SK-N-SH (cell line): ENCODE data around the gene PHC3. TPM values are rescaled to one million over a fixed set of nuclear protein-coding genes. Genes with fewer than 3 reads are reported as not detected.

ENCODE experiments used
- CTCF ChIA-PET: fragments of 300-600, 350-600 bp; formaldehyde crosslinking; extraction: SDS; loops from one replicate; lab custom pipeline; 2021; lab: Yijun Ruan, JAX
- POLR2A ChIA-PET: fragments of 350-600 bp; sonication (Branson Sonifier 250); formaldehyde crosslinking; extraction: SDS; loops from one replicate; lab custom pipeline; 2020; ENCODE audit warnings: antibody characterized with exemption, inconsistent platforms; lab: Yijun Ruan, JAX
- DNase-seq: peaks from one replicate; pipeline ENCODE4 v3.0.0; 2012
- H2AFZ ChIP-seq: fragments of 200-600 bp; sonication (generic); 2 replicates; pipeline ENCODE4 v1.8.1; 2016; ENCODE audit warnings: antibody characterized with exemption, mild to moderate bottlenecking, low read depth
- H3F3A ChIP-seq: fragments of 200-600 bp; sonication (generic); replicated peaks from 2 replicates; pipeline ENCODE3; 2016; ENCODE audit warnings: antibody characterized with exemption, mild to moderate bottlenecking; ENCODE audit not compliant: insufficient read depth
- H3K27ac ChIP-seq, 2 experiments: fragments of 200-500 bp in 1 of 2; fragments of 200-600 bp in 1 of 2; sonication (Bioruptor generic) in 1 of 2; sonication (generic), shearing (Covaris generic) in 1 of 2; 2 replicates each; pipeline versions ENCODE4 v1.5.1 to v1.6.1; 2014 to 2016; ENCODE audit warnings: low read depth in 2 of 2, inconsistent platforms in 1 of 2, low read length in 1 of 2, mild to moderate bottlenecking in 1 of 2, mixed read lengths in 1 of 2
- H3K27me3 ChIP-seq: fragments of 200-600 bp; sonication (generic), shearing (Covaris generic); 2 replicates; pipeline ENCODE4 v1.6.1; 2016; ENCODE audit warnings: mixed run types; ENCODE audit not compliant: insufficient read depth
- H3K36me3 ChIP-seq, 2 experiments: fragments of 200-500 bp in 1 of 2; fragments of 200-600 bp in 1 of 2; sonication (Bioruptor generic) in 1 of 2; sonication (generic) in 1 of 2; replicated peaks in 1 of 2; 2 replicates each; pipeline versions ENCODE3 to v1.5.1; 2014 to 2016; ENCODE audit warnings: low read length in 1 of 2, mild to moderate bottlenecking in 1 of 2; ENCODE audit not compliant: insufficient read depth in 2 of 2, control insufficient read depth in 1 of 2
- H3K4me1 ChIP-seq, 2 experiments: fragments of 200-500 bp in 1 of 2; fragments of 200-600 bp in 1 of 2; sonication (Bioruptor generic) in 1 of 2; sonication (generic), shearing (Covaris generic) in 1 of 2; 2 replicates each; pipeline versions ENCODE4 v1.5.1 to v1.6.1; 2014 to 2016; ENCODE audit warnings: low read depth in 1 of 2, low read length in 1 of 2, mixed run types in 1 of 2; ENCODE audit not compliant: insufficient read depth in 2 of 2, control insufficient read depth in 1 of 2
- H3K4me2 ChIP-seq: fragments of 200-600 bp; sonication (generic), shearing (Covaris generic); 2 replicates; pipeline ENCODE4 v1.6.1; 2017; ENCODE audit warnings: mixed run types
- H3K4me3 ChIP-seq, 2 experiments: fragments of 200-500 bp in 1 of 2; fragments of 200-600 bp in 1 of 2; sonication (Bioruptor generic) in 1 of 2; sonication (generic), shearing (Covaris generic) in 1 of 2; 2 replicates each; pipeline versions ENCODE4 v1.5.1 to v1.8.1; 2014 to 2016; ENCODE audit warnings: low read depth in 2 of 2, inconsistent platforms in 1 of 2, low read length in 1 of 2, mild to moderate bottlenecking in 1 of 2, mixed read lengths in 1 of 2, moderate library complexity in 1 of 2
- H3K79me2 ChIP-seq: fragments of 200-600 bp; sonication (generic); 2 replicates; pipeline ENCODE4 v1.8.1; 2017; ENCODE audit warnings: mild to moderate bottlenecking; ENCODE audit not compliant: insufficient read depth
- H3K9ac ChIP-seq: fragments of 200-600 bp; sonication (generic); 2 replicates; pipeline ENCODE4 v1.6.1; 2017; ENCODE audit warnings: mixed run types
- H3K9me2 ChIP-seq: fragments of 200-600 bp; sonication (generic); 2 replicates; pipeline ENCODE4 v1.6.1; 2017; ENCODE audit warnings: mixed run types
- H3K9me3 ChIP-seq: fragments of 200-600 bp; sonication (generic); 2 replicates; pipeline ENCODE4 v1.6.1; 2017; ENCODE audit warnings: mixed run types, mild to moderate bottlenecking, moderate library complexity
- H4K20me1 ChIP-seq: fragments of 200-600 bp; sonication (generic); 2 replicates; pipeline ENCODE4 v1.6.1; 2017; ENCODE audit warnings: mild to moderate bottlenecking, mixed run types; ENCODE audit not compliant: insufficient read depth
- CHD2 ChIP-seq: fragments of 150-350 bp; IDR thresholded peaks from 2 replicates; pipeline ENCODE4 v1.6.1; 2018; ENCODE audit warnings: low read length; ENCODE audit not compliant: partially characterized antibody
- CTCF ChIP-seq: fragments of 200-600 bp; sonication (generic); IDR thresholded peaks from 2 replicates; pipeline ENCODE4 v1.6.1; 2017; ENCODE audit warnings: antibody characterized with exemption, mild to moderate bottlenecking, moderate library complexity
- ELF1 ChIP-seq: IDR thresholded peaks from 2 replicates; pipeline ENCODE4 v1.4.0; 2012
- EP300 ChIP-seq, 2 experiments: IDR thresholded peaks; 2 replicates each; pipeline versions ENCODE4 v1.4.0 to v1.6.1; 2012; ENCODE audit warnings: borderline replicate concordance in 1 of 2, low read depth in 1 of 2, low read length in 1 of 2
- FOSL2 ChIP-seq: IDR thresholded peaks from 2 replicates; pipeline ENCODE4 v1.4.0; 2012; ENCODE audit warnings: low read depth, mild to moderate bottlenecking, moderate library complexity, borderline replicate concordance
- GABPA ChIP-seq: IDR thresholded peaks from 2 replicates; pipeline ENCODE4 v1.4.0; 2012; ENCODE audit warnings: low read depth, mild to moderate bottlenecking
- MEF2A ChIP-seq: IDR thresholded peaks from 2 replicates; pipeline ENCODE4 v1.4.0; 2012; ENCODE audit warnings: low read depth, borderline replicate concordance
- PBX3 ChIP-seq: IDR thresholded peaks from 2 replicates; pipeline ENCODE4; 2012
- RCOR1 ChIP-seq: fragments of 150-350 bp; IDR thresholded peaks from 2 replicates; pipeline ENCODE4 v1.6.1; 2017; ENCODE audit warnings: antibody characterized with exemption, low read length
- RXRA ChIP-seq: IDR thresholded peaks from 2 replicates; pipeline ENCODE4 v1.4.0; 2012; ENCODE audit warnings: low read depth, mild to moderate bottlenecking, borderline replicate concordance
- SMC3 ChIP-seq: IDR thresholded peaks from 2 replicates; pipeline ENCODE4 v1.6.1; 2012; ENCODE audit warnings: low read depth, low read length, improper control_type of control experiment
- TAF1 ChIP-seq: IDR thresholded peaks from 2 replicates; pipeline ENCODE4 v1.6.1; 2012; ENCODE audit warnings: low read depth, mild to moderate bottlenecking, low read length, moderate library complexity, borderline replicate concordance
- WGBS: methylation state at CpG from one replicate; pipeline ENCODE4 v1.1.6; 2017; ENCODE audit warnings: low lambda C conversion rate; 5-methylcytosine and 5-hydroxymethylcytosine counted together
- polyA plus RNA-seq, 3 experiments: library from polyadenylated mRNA; depleted of rRNA; stranded (reverse); fragments of >200 nt; gene quantifications; 2 replicates each; pipeline ENCODE4 v1.2.3, GENCODE V29; 2012
- TF ChIP-seq, protein P1 (sequence below): IDR thresholded peaks from 2 replicates; pipeline ENCODE4 v1.4.0; 2012; ENCODE audit warnings: low read depth, borderline replicate concordance
- TF ChIP-seq, protein P2 (sequence below): IDR thresholded peaks from 2 replicates; pipeline ENCODE4 v1.4.0; 2012; ENCODE audit warnings: low read depth, borderline replicate concordance
- TF ChIP-seq, protein P3 (sequence below): IDR thresholded peaks from 2 replicates; pipeline ENCODE4 v1.6.1; 2012; ENCODE audit warnings: mild to moderate bottlenecking, low read depth, low read length, moderate library complexity

The PHC3 gene
- polyA plus RNA-seq, 1 of the 3 experiments (the other 2 are of a cell fraction) = 9.2 TPM

DNA sequence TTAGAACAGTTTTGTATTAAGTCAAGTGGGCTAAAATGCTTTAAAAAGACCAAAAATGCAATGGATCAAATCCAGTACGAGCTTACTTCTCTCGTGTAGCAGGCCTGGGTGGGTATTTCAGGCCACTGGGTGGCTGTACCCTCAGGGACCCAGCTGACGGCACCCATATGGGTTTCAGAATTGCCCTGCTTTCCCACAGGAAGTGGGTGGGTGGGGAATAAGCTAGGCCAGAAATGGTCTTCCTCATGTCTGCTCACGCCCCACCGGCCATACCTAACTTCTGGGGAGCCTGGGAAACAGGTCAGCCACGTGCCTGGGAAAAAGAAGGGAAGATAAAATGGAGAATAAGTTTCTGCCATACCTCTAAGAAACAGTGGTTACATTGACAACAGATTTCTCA is 123.4 kb downstream of the PHC3 start:
- TF ChIP-seq ELF1 = no peak
- no peak for TF ChIP-seq FOSL2
- no peak for TF ChIP-seq PBX3
- no peak for TF ChIP-seq TAF1
- no peak for TF ChIP-seq CTCF
- TF ChIP-seq RXRA = no peak
- no peak for TF ChIP-seq SMC3
- TF ChIP-seq GABPA = no peak
- no peak for TF ChIP-seq CHD2
- no peak for TF ChIP-seq RCOR1
- TF ChIP-seq, protein P1, sequence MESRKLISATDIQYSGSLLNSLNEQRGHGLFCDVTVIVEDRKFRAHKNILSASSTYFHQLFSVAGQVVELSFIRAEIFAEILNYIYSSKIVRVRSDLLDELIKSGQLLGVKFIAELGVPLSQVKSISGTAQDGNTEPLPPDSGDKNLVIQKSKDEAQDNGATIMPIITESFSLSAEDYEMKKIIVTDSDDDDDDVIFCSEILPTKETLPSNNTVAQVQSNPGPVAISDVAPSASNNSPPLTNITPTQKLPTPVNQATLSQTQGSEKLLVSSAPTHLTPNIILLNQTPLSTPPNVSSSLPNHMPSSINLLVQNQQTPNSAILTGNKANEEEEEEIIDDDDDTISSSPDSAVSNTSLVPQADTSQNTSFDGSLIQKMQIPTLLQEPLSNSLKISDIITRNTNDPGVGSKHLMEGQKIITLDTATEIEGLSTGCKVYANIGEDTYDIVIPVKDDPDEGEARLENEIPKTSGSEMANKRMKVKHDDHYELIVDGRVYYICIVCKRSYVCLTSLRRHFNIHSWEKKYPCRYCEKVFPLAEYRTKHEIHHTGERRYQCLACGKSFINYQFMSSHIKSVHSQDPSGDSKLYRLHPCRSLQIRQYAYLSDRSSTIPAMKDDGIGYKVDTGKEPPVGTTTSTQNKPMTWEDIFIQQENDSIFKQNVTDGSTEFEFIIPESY = no peak
- TF ChIP-seq, protein P2, sequence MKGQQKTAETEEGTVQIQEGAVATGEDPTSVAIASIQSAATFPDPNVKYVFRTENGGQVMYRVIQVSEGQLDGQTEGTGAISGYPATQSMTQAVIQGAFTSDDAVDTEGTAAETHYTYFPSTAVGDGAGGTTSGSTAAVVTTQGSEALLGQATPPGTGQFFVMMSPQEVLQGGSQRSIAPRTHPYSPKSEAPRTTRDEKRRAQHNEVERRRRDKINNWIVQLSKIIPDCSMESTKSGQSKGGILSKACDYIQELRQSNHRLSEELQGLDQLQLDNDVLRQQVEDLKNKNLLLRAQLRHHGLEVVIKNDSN = no peak
- TF ChIP-seq MEF2A = no peak
- TF ChIP-seq, protein P3, sequence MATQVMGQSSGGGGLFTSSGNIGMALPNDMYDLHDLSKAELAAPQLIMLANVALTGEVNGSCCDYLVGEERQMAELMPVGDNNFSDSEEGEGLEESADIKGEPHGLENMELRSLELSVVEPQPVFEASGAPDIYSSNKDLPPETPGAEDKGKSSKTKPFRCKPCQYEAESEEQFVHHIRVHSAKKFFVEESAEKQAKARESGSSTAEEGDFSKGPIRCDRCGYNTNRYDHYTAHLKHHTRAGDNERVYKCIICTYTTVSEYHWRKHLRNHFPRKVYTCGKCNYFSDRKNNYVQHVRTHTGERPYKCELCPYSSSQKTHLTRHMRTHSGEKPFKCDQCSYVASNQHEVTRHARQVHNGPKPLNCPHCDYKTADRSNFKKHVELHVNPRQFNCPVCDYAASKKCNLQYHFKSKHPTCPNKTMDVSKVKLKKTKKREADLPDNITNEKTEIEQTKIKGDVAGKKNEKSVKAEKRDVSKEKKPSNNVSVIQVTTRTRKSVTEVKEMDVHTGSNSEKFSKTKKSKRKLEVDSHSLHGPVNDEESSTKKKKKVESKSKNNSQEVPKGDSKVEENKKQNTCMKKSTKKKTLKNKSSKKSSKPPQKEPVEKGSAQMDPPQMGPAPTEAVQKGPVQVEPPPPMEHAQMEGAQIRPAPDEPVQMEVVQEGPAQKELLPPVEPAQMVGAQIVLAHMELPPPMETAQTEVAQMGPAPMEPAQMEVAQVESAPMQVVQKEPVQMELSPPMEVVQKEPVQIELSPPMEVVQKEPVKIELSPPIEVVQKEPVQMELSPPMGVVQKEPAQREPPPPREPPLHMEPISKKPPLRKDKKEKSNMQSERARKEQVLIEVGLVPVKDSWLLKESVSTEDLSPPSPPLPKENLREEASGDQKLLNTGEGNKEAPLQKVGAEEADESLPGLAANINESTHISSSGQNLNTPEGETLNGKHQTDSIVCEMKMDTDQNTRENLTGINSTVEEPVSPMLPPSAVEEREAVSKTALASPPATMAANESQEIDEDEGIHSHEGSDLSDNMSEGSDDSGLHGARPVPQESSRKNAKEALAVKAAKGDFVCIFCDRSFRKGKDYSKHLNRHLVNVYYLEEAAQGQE = no peak
- TF ChIP-seq EP300 (IDR thresholded peaks at IDR 0.05; ENCODE audit: borderline replicate concordance in 1 of 2, low read depth in 1 of 2, low read length in 1 of 2) = no peak
- Histone ChIP-seq H3K4me3 (no peak overlapping the region), H3K27ac (no peak overlapping the region), H3K4me1 (no peaks in the 10 kb centered on the region), H3F3A (peaks cover 4% of the 10 kb centered on the region), H3K27me3 (no peaks in the 10 kb centered on the region), H3K9me3 (no peaks in the 10 kb centered on the region), H3K36me3 (no peaks in the 10 kb centered on the region), H3K9me2 (no peaks in the 10 kb centered on the region), H3K9ac (no peak overlapping the region), H2AFZ (no peak overlapping the region), H4K20me1 (no peaks in the 10 kb centered on the region), H3K4me2 (no peak overlapping the region), H3K79me2 (no peaks in the 10 kb centered on the region)
- WGBS = 81% methylated on average over 6 of the region's 6 CpGs
- no peak for DNase-seq
- ChIA-PET CTCF (interaction anchor here (0.5 to 1.7 kb wide), 4 partner anchors 11 to 390 kb away, joined by 3 read pairs; no protein-coding TSS in a partner anchor), POLR2A (no interaction called here)
